Naive B cell (primary cell): ENCODE data around the gene PPEF2. TPM values are rescaled to one million over a fixed set of nuclear protein-coding genes. Genes with fewer than 3 reads are reported as not detected.

Source experiments
- polyA plus RNA-seq, 6 donors: library from polyadenylated mRNA; unstranded; fragments of 300-500 nt; fragmentation: Illumina TruSeq; gene quantifications; one replicate each; pipeline ENCODE4 v1.2.3, GENCODE V29; 2021; ENCODE audit warnings: low read depth in 6 of 6

Gene PPEF2
- polyA plus RNA-seq, 6 donors from 2014 or later, result not detected

Other genes starting within 250 kb of the PPEF2 start
- gene G3BP2, start 229.0 kb downstream of the PPEF2 start, polyA plus RNA-seq, result 100 to 1,000 TPM in 1 of 6 donors, 10 to 100 TPM in 5; 73.9 to 103 (median 80.5) TPM
- gene USO1, start 177.9 kb downstream of the PPEF2 start, polyA plus RNA-seq, result 10 to 100 TPM; 19.0 to 32.2 (median 28.1) TPM
- 10 to 100 TPM; 32.6 to 53.0 (median 42.9) TPM for gene NAAA, start 38.6 kb upstream of the PPEF2 start, polyA plus RNA-seq
- gene SDAD1, start 88.5 kb upstream of the PPEF2 start, polyA plus RNA-seq, result 10 to 100 TPM; 52.5 to 99.8 (median 91.5) TPM
- not detected for gene CXCL9, start 105.1 kb upstream of the PPEF2 start, polyA plus RNA-seq
- gene CXCL10, start 121.0 kb upstream of the PPEF2 start, polyA plus RNA-seq, result not detected
- not detected for gene CXCL11, start 133.6 kb upstream of the PPEF2 start, polyA plus RNA-seq
- gene ART3, start 172.3 kb upstream of the PPEF2 start, polyA plus RNA-seq, result not detected
- 10 to 100 TPM; 23.9 to 43.5 (median 37.3) TPM for gene NUP54, start 245.9 kb upstream of the PPEF2 start, polyA plus RNA-seq